Renal pelvis (tissue), 4 donors: ENCODE results near the gene PLA2G5. TPM values are rescaled to one million over a fixed set of nuclear protein-coding genes. Genes with fewer than 3 reads are reported as not detected.
"Not testable (repeated sequence)": the region's sequence is repeated elsewhere in the genome, so short reads cannot be mapped to it uniquely, and the experiment has no call there.

Source experiments
- DNase-seq: peaks from one replicate; pipeline ENCODE4 v3.0.0-alpha.2; 2013
- polyA plus RNA-seq, 3 donors: library from polyadenylated mRNA; unstranded; fragments of 120-200 nt; gene quantifications; one replicate each; pipeline ENCODE4 v1.2.1, GENCODE V29; 2013; ENCODE audit not compliant: insufficient read length in 3 of 3

PLA2G5 gene
- polyA plus RNA-seq, 3 donors: not detected

GRCh38 chr1:20115916-20116315 is 45.9 kb downstream of the PLA2G5 start:
- DNase-seq: no peak

DNA sequence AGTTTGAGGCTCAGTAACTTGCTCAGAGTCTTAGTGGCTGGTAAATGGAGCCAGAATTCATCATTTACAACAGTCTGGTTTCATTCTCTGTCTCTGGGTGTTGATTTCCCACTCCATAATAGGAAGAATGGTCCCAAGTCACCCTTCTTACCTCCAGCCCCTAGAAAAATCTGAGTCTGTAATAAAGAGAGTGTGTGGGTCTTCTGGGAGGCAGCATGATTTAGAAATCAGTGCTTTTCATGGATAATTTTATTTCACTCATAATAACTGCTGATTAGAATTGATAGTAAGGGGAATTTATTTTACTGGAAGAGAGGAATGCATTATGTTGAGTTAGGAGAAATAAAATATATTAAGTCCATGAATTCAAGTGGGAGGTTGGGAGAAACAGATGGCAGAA is 47.2 kb downstream of the PLA2G5 start:
- no peak for DNase-seq

DNA sequence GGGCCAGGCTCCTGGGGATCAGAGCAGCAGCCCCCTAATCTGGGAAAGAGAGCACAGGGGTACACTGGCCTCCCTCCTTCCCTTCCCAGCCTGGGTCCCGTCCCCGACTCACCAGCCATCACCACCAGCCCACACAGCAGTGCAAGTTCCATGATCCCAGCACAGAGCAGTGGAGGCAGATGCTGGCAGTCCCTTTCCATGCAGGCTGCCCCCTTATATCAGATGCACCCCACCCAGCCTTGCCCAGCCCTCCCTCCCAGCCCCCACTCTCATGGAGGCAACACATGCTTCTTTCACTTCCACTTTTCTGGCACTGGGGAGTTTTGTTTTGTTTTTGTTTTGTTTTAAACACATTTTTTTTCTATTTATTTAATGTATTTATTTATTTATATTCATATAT is 49.4 kb downstream of the PLA2G5 start, which contains the start of gene PLA2G2D:
PLA2G2D (minus strand) TSS at position 190 of the 400 bp plus-strand sequence; CDS start at position 152, 38 bp downstream.
- no peak for DNase-seq

DNA sequence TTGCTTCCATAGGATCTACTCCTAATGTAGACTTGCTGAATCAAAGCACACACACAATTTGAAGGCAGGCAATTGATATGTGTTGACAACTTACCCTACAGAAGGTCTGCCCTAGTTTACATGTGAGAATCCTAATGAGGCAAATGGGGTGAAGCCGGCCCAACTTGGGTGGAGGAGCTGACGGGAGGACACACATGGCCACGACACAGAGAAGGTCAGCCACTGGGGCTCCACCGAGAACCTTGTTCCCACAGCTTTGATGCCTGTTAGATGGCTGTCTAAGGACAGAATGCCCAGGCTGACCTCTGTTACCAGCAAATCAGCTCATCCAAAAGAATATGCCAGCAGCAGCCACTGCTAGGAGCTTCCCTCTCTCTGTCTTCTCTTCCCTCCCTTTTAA is 50.8 kb downstream of the PLA2G5 start:
- no peak for DNase-seq

DNA sequence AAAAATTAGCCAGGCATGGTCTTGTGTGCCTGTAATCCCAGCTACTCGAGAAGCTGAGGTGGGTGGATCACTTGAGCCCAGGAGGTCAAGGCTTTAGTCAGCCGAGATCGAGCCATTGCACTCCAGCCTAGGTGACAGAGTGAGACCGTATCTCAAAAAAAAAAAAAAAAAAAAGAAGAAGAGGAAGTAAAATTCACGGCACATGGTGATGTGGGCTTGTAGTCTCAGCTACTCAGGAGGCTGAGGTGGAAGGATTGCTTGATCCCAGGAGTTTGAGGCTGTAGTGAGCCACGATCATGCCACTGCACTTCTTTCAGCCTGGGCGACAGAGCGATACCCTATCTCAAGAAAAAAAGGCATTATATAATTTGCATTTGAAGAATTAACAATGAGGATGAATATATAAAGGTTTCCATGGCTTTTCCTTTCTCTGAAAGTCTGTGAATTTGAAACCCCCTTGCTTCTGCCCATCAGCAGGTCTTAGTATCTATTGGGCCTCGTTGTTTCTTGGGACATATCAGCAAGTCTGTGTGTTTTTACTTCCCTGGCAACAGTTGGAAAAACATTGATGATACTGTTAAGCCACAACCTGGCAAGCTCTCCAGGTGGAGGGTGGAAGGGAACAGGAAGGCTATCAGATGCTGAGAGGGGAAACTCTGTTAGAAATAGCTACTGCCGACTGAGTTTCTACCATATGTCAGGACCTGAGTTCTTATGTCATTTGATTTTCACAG is 53.9 kb downstream of the PLA2G5 start:
- no peak for DNase-seq

GRCh38 chr1:20124456-20125057 is 54.6 kb downstream of the PLA2G5 start:
- DNase-seq: no peak

GRCh38 chr1:20125100-20125499 is 55.1 kb downstream of the PLA2G5 start:
- no peak for DNase-seq

DNA sequence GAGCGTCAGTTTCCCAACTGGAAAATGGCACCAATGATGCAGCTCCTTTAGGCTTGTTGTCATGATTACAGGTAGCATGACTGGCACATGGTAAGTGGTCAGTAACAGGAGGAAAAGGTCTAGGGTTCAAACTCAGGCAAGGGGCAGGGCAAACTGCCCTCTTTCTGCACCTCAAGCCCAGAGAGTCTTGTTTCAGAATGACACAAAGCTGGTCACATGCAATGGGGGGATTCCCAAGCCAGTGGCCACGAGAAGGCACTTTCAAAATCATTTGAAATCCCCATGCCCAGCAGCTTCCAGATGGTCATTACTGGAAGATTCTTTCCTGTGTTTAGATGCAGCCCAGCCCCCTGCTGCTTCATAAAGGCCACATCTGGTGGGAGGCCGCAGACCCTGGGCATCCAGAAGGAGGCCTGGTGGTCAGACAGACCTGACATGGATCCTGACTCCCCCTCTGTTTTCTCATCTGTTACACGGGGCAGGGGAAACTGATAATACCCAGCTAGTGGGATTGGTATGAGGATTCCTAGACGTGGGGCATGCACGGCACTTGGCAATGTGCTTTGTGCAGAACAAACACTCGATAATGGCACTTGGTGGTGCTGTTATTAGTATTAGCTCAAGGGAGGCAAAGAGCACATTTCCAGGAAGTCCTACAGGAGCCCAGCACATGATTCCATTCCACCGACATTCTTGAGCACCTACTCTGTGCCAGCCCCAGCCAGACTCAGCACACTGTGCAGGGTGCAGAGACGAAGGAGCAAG is 56.2 kb downstream of the PLA2G5 start:
- no peak for DNase-seq

DNA sequence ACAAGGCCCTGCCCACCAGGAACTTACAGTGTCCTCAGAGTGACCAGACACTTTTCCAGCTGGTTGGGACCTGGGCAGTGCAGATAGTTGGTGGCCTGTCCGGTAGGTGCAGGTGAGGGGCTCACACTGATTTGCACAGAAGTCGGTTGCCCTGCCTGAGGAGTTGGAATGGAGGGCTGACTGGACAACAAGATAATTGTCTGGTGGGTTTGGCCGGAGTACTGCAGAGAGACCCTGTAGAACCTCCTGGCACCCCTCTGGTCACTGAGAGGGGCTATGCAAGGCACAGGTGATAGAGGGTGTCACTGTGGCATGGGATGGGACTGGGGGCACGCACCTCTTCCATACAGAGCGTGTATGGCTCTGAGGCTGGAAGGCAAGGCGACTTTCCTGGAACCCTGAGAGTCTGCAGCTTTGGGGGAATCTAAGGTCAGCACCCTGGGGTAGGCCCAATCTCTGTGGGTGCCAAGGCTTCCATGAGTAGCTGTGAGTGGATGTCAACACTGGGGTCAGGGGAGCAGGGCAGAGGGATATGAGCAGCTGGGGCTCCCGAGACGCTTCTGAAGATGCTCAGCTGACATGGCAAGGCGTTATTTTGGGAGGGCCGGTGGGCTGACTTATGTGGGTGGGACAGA is 56.9 kb downstream of the PLA2G5 start:
- no peak for DNase-seq

DNA sequence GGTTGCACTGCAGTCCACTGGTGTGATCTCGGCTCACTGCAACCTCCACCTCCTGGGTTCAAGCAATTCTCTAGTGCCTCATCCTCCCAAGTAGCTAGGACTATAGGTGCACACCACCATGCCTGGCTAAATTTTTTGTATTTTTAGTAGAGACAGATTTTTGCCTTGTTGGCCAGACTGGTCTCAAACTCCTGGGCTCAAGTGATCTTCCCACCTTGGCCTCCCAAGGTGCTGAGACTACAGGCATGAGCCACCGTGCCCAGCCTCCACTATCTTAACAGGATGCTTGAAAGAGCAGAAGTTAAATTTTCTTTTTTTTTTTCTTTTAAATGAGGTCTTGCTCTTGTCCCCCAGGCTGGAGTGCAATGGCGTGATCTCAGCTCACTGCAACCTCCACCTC is 60.5 kb downstream of the PLA2G5 start:
- not testable (repeated sequence) for DNase-seq

- DNase-seq: no peak
Observed at GRCh38 chr1:20134995-20135394, 65.0 kb downstream of the PLA2G5 start.

DNA sequence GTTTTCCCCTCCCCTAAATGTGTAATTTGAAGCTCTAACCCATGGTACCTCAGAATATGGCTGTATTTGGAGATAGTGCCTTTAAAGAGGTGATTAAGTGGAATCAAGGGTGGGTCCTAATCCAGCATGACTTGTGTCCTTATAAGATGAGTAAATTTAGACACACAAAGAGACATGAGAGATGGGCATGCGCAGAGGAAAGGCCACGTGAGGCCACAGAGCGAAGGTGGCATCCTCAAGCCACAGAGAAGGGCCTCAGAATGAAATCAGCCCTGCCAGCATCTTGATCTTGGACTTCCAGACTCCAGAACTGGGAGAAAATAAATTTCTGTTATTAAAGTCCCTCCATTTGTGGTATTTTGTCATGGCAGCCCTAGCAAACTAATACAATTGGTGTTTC is 66.3 kb downstream of the PLA2G5 start:
- no peak for DNase-seq

- no peak for DNase-seq
Observed at GRCh38 chr1:20137055-20137454, 67.1 kb downstream of the PLA2G5 start.

DNA sequence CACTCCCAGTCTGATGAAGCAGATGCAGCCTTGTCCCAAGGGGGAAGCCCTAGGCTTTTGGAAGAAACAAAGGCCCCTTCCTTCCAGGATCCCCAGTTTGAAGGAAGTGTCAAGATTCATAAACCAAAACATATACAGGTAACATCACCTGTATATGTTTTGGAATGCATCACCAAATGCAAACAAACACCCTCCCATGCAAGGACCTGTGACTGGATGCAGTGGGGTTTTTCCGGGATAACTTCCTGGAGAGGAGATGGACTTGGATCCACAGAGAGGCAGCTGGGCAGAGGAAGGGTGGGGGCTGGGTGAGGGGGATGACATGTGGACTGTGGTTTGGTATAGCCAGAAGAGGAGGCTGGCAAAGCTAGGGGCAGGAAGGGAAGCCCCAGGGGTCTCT is 67.6 kb downstream of the PLA2G5 start:
- DNase-seq: no peak

DNA sequence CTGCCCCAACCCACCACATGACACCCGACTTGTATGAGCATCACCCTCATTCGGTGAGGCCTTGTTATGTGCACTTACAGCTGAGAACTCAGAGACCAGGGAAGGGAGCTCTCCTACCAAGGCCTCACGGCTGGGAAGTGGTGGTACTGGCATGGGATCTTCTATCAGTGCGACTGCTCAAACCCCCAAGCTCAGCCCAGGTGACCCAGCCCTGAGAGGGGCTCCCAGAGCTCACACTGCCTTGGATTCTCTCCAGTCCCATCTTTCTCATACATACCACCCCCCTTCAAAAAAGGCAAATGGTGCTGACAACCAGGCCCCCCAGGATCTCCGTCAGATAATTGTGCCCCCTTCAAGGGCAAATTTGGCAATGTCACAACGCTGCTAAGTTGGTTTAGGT is 68.4 kb downstream of the PLA2G5 start:
- DNase-seq: no peak

- DNase-seq: no peak
Observed at GRCh38 chr1:20138961-20139550, 69.1 kb downstream of the PLA2G5 start, which contains the start of gene PLA2G2F. Gene PLA2G2F (plus strand): TSS chr1:20139323. CDS start chr1:20139428, 105 bp downstream.

DNA sequence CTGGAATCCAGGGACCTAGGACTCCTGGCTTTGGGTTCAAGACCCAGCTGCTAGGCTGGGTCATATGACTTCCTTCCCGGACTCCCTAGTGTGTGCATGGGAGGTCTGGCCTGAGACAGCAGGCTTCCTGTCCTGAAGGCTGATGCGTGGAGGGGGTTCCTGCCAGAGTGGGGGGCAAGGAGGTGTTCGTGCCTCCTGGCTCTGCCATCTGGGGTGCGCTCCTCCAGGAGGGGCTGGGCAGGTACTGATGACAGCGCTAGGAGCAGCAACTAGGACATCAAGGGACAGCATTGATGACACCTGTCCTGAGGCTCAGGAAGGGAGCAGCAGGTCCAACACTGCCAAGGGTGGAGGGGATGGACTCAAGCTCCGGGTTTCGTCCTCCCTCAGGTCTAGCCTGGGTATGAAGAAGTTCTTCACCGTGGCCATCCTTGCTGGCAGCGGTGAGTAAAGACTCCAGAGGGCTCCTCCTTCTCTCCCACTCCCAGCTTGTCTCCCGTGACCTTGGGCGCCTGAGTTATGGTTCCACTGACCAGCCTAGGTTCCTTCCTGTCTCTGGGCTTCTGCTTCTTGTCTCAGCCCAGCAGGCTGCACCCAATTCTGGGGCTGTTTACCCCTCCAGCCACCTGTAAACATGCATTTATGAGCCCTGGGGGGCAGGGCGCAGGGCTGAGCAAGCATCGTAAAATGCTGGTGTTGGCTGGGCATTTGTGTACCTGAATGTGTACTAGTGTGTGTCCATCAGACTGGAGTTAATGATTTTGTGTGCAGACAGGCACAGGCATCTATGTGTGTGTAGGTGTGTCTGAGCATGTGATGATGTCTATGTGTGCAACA is 70.0 kb downstream of the PLA2G5 start:
- DNase-seq: no peak

DNA sequence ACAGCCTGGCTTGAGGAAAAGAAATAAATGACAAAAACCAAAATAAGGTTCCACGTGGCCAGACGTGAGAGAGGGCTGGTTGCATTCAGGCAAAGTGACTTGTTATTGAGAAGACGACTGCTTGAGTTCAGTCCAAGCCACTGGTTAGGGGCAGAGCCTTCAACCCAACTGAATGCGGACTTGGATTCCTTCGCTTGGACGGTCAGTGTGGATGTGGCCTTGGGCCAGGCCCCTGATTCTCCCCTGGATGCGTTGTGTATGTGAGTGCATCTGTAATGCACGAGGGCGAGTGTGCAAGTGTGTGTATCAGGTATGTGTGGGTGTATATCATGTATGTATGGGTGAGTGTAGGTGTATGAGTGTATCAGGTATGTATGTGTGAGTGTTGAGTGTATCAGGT is 71.0 kb downstream of the PLA2G5 start:
- no peak for DNase-seq

- DNase-seq: no peak
Observed at GRCh38 chr1:20141466-20141865, 71.5 kb downstream of the PLA2G5 start.
